CD4-positive, alpha-beta T cell treated with Interleukin-21 for 1 hour (primary cell): ENCODE results near the gene PLA2G4D.

ENCODE experiments used
- DNase-seq: peaks from one replicate; pipeline ENCODE4 v3.0.0-alpha.2; 2020

The PLA2G4D gene

GRCh38 chr15:42094512-42094963, at the start of gene PLA2G4D:
Gene PLA2G4D, minus strand, starts transcription at chr15:42094562. Its CDS starts 103 bp downstream, at chr15:42094459.
- DNase-seq, result no peak

- DNase-seq, result no peak
Observed at GRCh38 chr15:42143356-42143755, 49.0 kb upstream of the PLA2G4D start.

GRCh38 chr15:42141795-42142667, 47.7 kb upstream of the PLA2G4D start:
- DNase-seq, result no peak

- DNase-seq, result no peak
Observed at GRCh38 chr15:42141246-42141645, 46.9 kb upstream of the PLA2G4D start.

GRCh38 chr15:42140383-42141070, 46.2 kb upstream of the PLA2G4D start:
- no peak for DNase-seq

- no peak for DNase-seq
Observed at GRCh38 chr15:42139596-42139995, 45.2 kb upstream of the PLA2G4D start.

- no peak for DNase-seq
Observed at GRCh38 chr15:42138968-42139386, 44.6 kb upstream of the PLA2G4D start.

- no peak for DNase-seq
Observed at GRCh38 chr15:42138411-42138810, 44.0 kb upstream of the PLA2G4D start.

- DNase-seq, result peak; percentile 29
Observed at GRCh38 chr15:42137461-42138261, 43.3 kb upstream of the PLA2G4D start.

GRCh38 chr15:42136513-42136912, 42.2 kb upstream of the PLA2G4D start:
- no peak for DNase-seq

GRCh38 chr15:42135351-42135750, 41.0 kb upstream of the PLA2G4D start:
- no peak for DNase-seq

- no peak for DNase-seq
Observed at GRCh38 chr15:42134617-42135245, 40.4 kb upstream of the PLA2G4D start.

- peak; percentile 30 for DNase-seq
Observed at GRCh38 chr15:42133886-42134502, 39.6 kb upstream of the PLA2G4D start.

GRCh38 chr15:42133356-42133755, 39.0 kb upstream of the PLA2G4D start:
- DNase-seq, result no peak

GRCh38 chr15:42131826-42132806, 37.8 kb upstream of the PLA2G4D start:
- no peak for DNase-seq

GRCh38 chr15:42131006-42131405, 36.6 kb upstream of the PLA2G4D start:
- DNase-seq, result no peak

GRCh38 chr15:42130246-42130986, 36.1 kb upstream of the PLA2G4D start:
- DNase-seq, result no peak

- DNase-seq, result no peak
Observed at GRCh38 chr15:42129364-42129763, 35.0 kb upstream of the PLA2G4D start.

- DNase-seq, result no peak
Observed at GRCh38 chr15:42128476-42128875, 34.1 kb upstream of the PLA2G4D start.

GRCh38 chr15:42123546-42123945, 29.2 kb upstream of the PLA2G4D start:
- DNase-seq, result no peak
